IMR-90 (cell line): ENCODE results near the gene SOX5. TPM values are rescaled to one million over a fixed set of nuclear protein-coding genes. Genes with fewer than 3 reads are reported as not detected.

ENCODE experiments used
- ATAC-seq: fragments of 200-7000 bp; cut with Tn5 transposase; 2 replicates; pipeline ENCODE4 v1.9.1; 2020; ENCODE audit warnings: low read depth, mild to moderate bottlenecking, moderate library complexity
- BruUV-seq: library from RNA; stranded (reverse); fragments of 400-500 nt; replicated peaks from 2 replicates; lab custom pipeline; 2021; lab: Mats Ljungman, UMichigan
- CTCF ChIA-PET: fragments of 300-600 bp; formaldehyde crosslinking; extraction: SDS; loops from one replicate; lab custom pipeline; 2021; ENCODE audit warnings: antibody characterized with exemption; lab: Yijun Ruan, JAX
- POLR2A ChIA-PET: fragments of 300-600 bp; sonication (Branson Sonifier 250); formaldehyde crosslinking; loops from one replicate; lab custom pipeline; 2022; ENCODE audit warnings: antibody characterized with exemption; ENCODE audit not compliant: unreplicated experiment; lab: Charles Lee
- DNase-seq: peaks from one replicate; pipeline ENCODE4 v3.0.0; 2013
- H2AFZ ChIP-seq: replicated peaks from 2 replicates; pipeline ENCODE3; 2013; ENCODE audit warnings: low read length, mild to moderate bottlenecking; ENCODE audit not compliant: poor library complexity
- H2AK5ac ChIP-seq: 2 replicates; pipeline ENCODE4 v1.6.1; 2013; ENCODE audit warnings: low read depth, low read length, inconsistent platforms
- H2AK9ac ChIP-seq: replicated peaks from 2 replicates; pipeline ENCODE3; 2013; ENCODE audit warnings: mild to moderate bottlenecking, low read depth, low read length, moderate library complexity; ENCODE audit not compliant: poor library complexity
- H2BK120ac ChIP-seq: 2 replicates; pipeline ENCODE4 v1.6.1; 2013; ENCODE audit warnings: low read depth, low read length, inconsistent platforms
- H2BK15ac ChIP-seq: 3 replicates; pipeline ENCODE4 v1.6.1; 2013; ENCODE audit warnings: low read depth, low read length, inconsistent platforms
- H2BK20ac ChIP-seq: 2 replicates; pipeline ENCODE4 v1.6.1; 2013; ENCODE audit warnings: low read depth, mild to moderate bottlenecking, inconsistent platforms, low read length, moderate library complexity
- H2BK5ac ChIP-seq: 2 replicates; pipeline ENCODE4 v1.6.1; 2013; ENCODE audit warnings: mild to moderate bottlenecking, low read depth, low read length, inconsistent platforms; ENCODE audit not compliant: poor library complexity, severe bottlenecking
- H3K14ac ChIP-seq: replicated peaks from 2 replicates; pipeline ENCODE4 v1.6.1; 2013; ENCODE audit warnings: low read depth, low read length, inconsistent platforms
- H3K18ac ChIP-seq: 2 replicates; pipeline ENCODE4 v1.6.1; 2013; ENCODE audit warnings: low read depth, low read length, control low read depth
- H3K23ac ChIP-seq: 2 replicates; pipeline ENCODE4 v1.6.1; 2013; ENCODE audit warnings: low read depth, low read length, inconsistent platforms
- H3K27ac ChIP-seq: 2 replicates; pipeline ENCODE4 v1.5.1; 2013; ENCODE audit warnings: mild to moderate bottlenecking, control low read depth, low read length; ENCODE audit not compliant: insufficient read depth
- H3K27me3 ChIP-seq: 2 replicates; pipeline ENCODE4 v1.6.1; 2013; ENCODE audit warnings: low read length; ENCODE audit not compliant: control insufficient read depth, insufficient read depth
- H3K36me3 ChIP-seq: 2 replicates; pipeline ENCODE4 v1.6.1; 2013; ENCODE audit warnings: low read length, mixed read lengths; ENCODE audit not compliant: control insufficient read depth, insufficient read depth
- H3K4ac ChIP-seq: 2 replicates; pipeline ENCODE4 v1.6.1; 2013; ENCODE audit warnings: low read depth, low read length, inconsistent platforms
- H3K4me1 ChIP-seq: 2 replicates; pipeline ENCODE4 v1.6.1; 2013; ENCODE audit warnings: low read length, mixed read lengths; ENCODE audit not compliant: control insufficient read depth, insufficient read depth
- H3K4me2 ChIP-seq: 2 replicates; pipeline ENCODE4 v1.6.1; 2013; ENCODE audit warnings: low read depth, mild to moderate bottlenecking, control low read depth, low read length, moderate library complexity
- H3K4me3 ChIP-seq: 2 replicates; pipeline ENCODE4 v1.5.1; 2013; ENCODE audit warnings: low read depth, mild to moderate bottlenecking, control low read depth, low read length, moderate library complexity; ENCODE audit not compliant: insufficient read depth
- H3K56ac ChIP-seq: 2 replicates; pipeline ENCODE4 v1.6.1; 2013; ENCODE audit warnings: low read length, inconsistent platforms; ENCODE audit not compliant: insufficient read depth; ENCODE audit errors: extremely low read depth
- H3K79me1 ChIP-seq, 2 experiments: 2 replicates each; pipeline ENCODE4 v1.6.1; 2013; ENCODE audit warnings: low read length in 2 of 2, inconsistent platforms in 1 of 2, low read depth in 1 of 2
- H3K9ac ChIP-seq: 2 replicates; pipeline ENCODE4 v1.6.1; 2013; ENCODE audit warnings: low read depth, low read length, control low read depth
- H3K9me1 ChIP-seq: 2 replicates; pipeline ENCODE4 v1.6.1; 2013; ENCODE audit warnings: low read length, inconsistent platforms; ENCODE audit not compliant: insufficient read depth
- H3K9me3 ChIP-seq: 2 replicates; pipeline ENCODE4 v1.6.1; 2013; ENCODE audit warnings: low read length; ENCODE audit not compliant: control insufficient read depth, insufficient read depth
- H4K20me1 ChIP-seq: 2 replicates; pipeline ENCODE4 v1.6.1; 2013; ENCODE audit warnings: low read length, inconsistent platforms; ENCODE audit not compliant: insufficient read depth
- H4K5ac ChIP-seq: 2 replicates; pipeline ENCODE4 v1.6.1; 2013; ENCODE audit warnings: mild to moderate bottlenecking, low read depth, low read length, control low read depth
- H4K8ac ChIP-seq, 2 experiments: 2 replicates each; pipeline ENCODE4 v1.6.1; 2013; ENCODE audit warnings: low read depth in 2 of 2, low read length in 2 of 2, control low read depth in 1 of 2, inconsistent platforms in 1 of 2
- H4K91ac ChIP-seq: 2 replicates; pipeline ENCODE4 v1.6.1; 2013; ENCODE audit warnings: low read depth, low read length, inconsistent platforms; ENCODE audit not compliant: insufficient read depth
- BHLHE40 ChIP-seq: fragments of 150-350 bp; IDR thresholded peaks from 2 replicates; pipeline ENCODE4 v1.6.1; 2016; ENCODE audit warnings: mild to moderate bottlenecking, low read depth, low read length
- CEBPB ChIP-seq: IDR thresholded peaks from 2 replicates; pipeline ENCODE4 v1.6.1; 2012; ENCODE audit warnings: low read depth, low read length, improper control_type of control experiment
- CHD1 ChIP-seq: IDR thresholded peaks from 2 replicates; pipeline ENCODE4 v1.6.1; 2012; ENCODE audit warnings: low read depth, low read length, improper control_type of control experiment
- FOS ChIP-seq: fragments of 150-350 bp; IDR thresholded peaks from 2 replicates; pipeline ENCODE4 v1.6.1; 2016; ENCODE audit warnings: low read depth, low read length
- MAFK ChIP-seq: IDR thresholded peaks from 2 replicates; pipeline ENCODE4 v1.6.1; 2012; ENCODE audit warnings: low read depth, low read length, improper control_type of control experiment
- MAZ ChIP-seq: IDR thresholded peaks from 2 replicates; pipeline ENCODE4 v1.6.1; 2012; ENCODE audit warnings: low read depth, mild to moderate bottlenecking, low read length, improper control_type of control experiment, moderate library complexity, borderline replicate concordance
- MXI1 ChIP-seq: IDR thresholded peaks from 2 replicates; pipeline ENCODE4 v1.6.1; 2012; ENCODE audit warnings: low read depth, mild to moderate bottlenecking, low read length, moderate library complexity, borderline replicate concordance
- NFE2L2 ChIP-seq: fragments of 150-350 bp; IDR thresholded peaks from 2 replicates; pipeline ENCODE4 v1.6.1; 2016; ENCODE audit warnings: low read depth, mild to moderate bottlenecking, low read length
- POLR2A ChIP-seq: IDR thresholded peaks from 2 replicates; pipeline ENCODE4 v1.6.1; 2012; ENCODE audit warnings: mild to moderate bottlenecking, low read depth, low read length
- RAD21 ChIP-seq: IDR thresholded peaks from 2 replicates; pipeline ENCODE4 v1.6.1; 2012; ENCODE audit warnings: low read length, improper control_type of control experiment
- RCOR1 ChIP-seq: IDR thresholded peaks from 2 replicates; pipeline ENCODE4 v1.6.1; 2012; ENCODE audit warnings: mild to moderate bottlenecking, low read length, improper control_type of control experiment; ENCODE audit not compliant: insufficient replicate concordance
- RFX5 ChIP-seq: IDR thresholded peaks from 2 replicates; pipeline ENCODE4 v1.8.0; 2012; ENCODE audit warnings: low read depth, mild to moderate bottlenecking, low read length, moderate library complexity
- SMC3 ChIP-seq: fragments of 150-350 bp; IDR thresholded peaks from 2 replicates; pipeline ENCODE4 v1.6.1; 2016; ENCODE audit warnings: low read depth, mild to moderate bottlenecking, antibody characterized with exemption, low read length, moderate library complexity
- WGBS, 2 experiments: methylation state at CpG; one replicate each; pipeline versions ENCODE4 v1.1.5 to v1.1.7; 2013; ENCODE audit warnings: missing lambda C conversion rate in 2 of 2; ENCODE audit not compliant: insufficient read length in 1 of 2; ENCODE audit errors: extremely low coverage in 2 of 2; 5-methylcytosine and 5-hydroxymethylcytosine counted together
- dilution Hi-C: fragments of 300-500 bp; cut with HindIII; formaldehyde crosslinking; loops from one replicate; pipeline ENCODE4 v1.14.3; 2018; ENCODE audit warnings: low sequenced_read_pairs; ENCODE audit not compliant: unreplicated experiment
- in situ Hi-C: fragments of 300-500 bp; cut with MboI; formaldehyde crosslinking; loops from 3 replicates; pipeline ENCODE4 v1.14.3; 2019; ENCODE audit warnings: low sequenced_read_pairs, inconsistent platforms, mixed read lengths
- intact Hi-C: fragments of 100-400 bp; cut with micrococcal nuclease; formaldehyde crosslinking; loops from 2 replicates; pipeline ENCODE4 v1.10.0; 2022
- polyA plus RNA-seq, 3 experiments: library from polyadenylated mRNA; depleted of rRNA; stranded (reverse); fragments of >200 nt; gene quantifications; 2 replicates each; pipeline ENCODE4 v1.2.3, GENCODE V29; 2012; ENCODE audit warnings: low replicate concordance in 1 of 3
- total RNA-seq: library from RNA; depleted of rRNA; stranded (reverse); fragments of >200 nt; gene quantifications from 2 replicates; pipeline ENCODE4 v1.2.3, GENCODE V29; 2012
- TF ChIP-seq, protein P1 (sequence below): conservative IDR thresholded peaks from 2 replicates; pipeline ENCODE4 v1.5.1; 2012; ENCODE audit warnings: mild to moderate bottlenecking, low read depth, low read length, improper control_type of control experiment
- TF ChIP-seq, protein P2 (sequence below): fragments of 150-350 bp; IDR thresholded peaks from 2 replicates; pipeline ENCODE4 v1.6.1; 2016; ENCODE audit warnings: low read depth, mild to moderate bottlenecking, low read length, moderate library complexity, borderline replicate concordance
- TF ChIP-seq, protein P3 (sequence below): fragments of 150-350 bp; IDR thresholded peaks from 2 replicates; pipeline ENCODE4 v1.6.1; 2017; ENCODE audit warnings: mild to moderate bottlenecking, antibody characterized with exemption, low read length, low read depth

SOX5 gene
- total and polyA plus RNA-seq, 2 of the 4 experiments (the other 2 are of a cell fraction) = 1.1 to 13.1 TPM

DNA sequence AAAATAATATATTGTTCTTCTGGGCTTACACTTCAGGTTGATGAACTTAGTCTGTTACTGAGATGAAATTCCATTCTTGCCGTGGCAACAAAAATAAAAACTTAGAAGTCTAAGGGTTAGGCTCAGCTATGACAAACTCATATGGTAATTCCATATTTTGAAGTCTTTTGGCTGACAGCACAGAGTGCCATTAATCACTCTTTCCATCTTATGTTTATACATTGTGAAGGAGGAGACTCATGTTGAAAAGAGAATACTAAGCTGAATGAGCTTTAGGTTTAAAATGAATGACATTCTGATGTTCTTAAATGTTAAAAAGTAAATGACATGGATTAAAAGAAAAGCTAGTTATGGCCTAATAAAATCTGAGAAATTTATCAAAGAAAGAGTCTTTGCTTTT is 291.9 kb downstream of the SOX5 start:
- no peaks in the 10 kb centered on the region for H3K9me3 ChIP-seq
- H3K4me3 ChIP-seq = no peak overlapping the region
- H2BK120ac ChIP-seq = no peak overlapping the region
- H3K79me1 ChIP-seq = no peaks in the 10 kb centered on the region
- no peaks in the 10 kb centered on the region for H3K9me1 ChIP-seq
- H3K4me2 ChIP-seq = no peak overlapping the region
- BruUV-seq = no TSS peak
- H2AK9ac ChIP-seq = no peak overlapping the region
- dilution Hi-C loops = no loop called here
- no peak overlapping the region for H4K5ac ChIP-seq
- DNase-seq (no peak), ATAC-seq (no peak)
- H2BK5ac ChIP-seq = no peak overlapping the region
- no CpG with 5 or more reads among the region's 1 CpG for WGBS, 2 experiments
- no peak overlapping the region for H2AK5ac ChIP-seq
- no peak overlapping the region for H2BK15ac ChIP-seq
- H3K14ac ChIP-seq = no peak overlapping the region
- H4K8ac ChIP-seq = no peak overlapping the region
- H2AFZ ChIP-seq = no peak overlapping the region
- H3K56ac ChIP-seq = no peak overlapping the region
- H3K27me3 ChIP-seq = no peaks in the 10 kb centered on the region
- H4K91ac ChIP-seq = no peak overlapping the region
- CTCF ChIA-PET = no interaction called here
- in situ Hi-C loops = no loop called here
- H3K27ac ChIP-seq = no peak overlapping the region
- H3K36me3 ChIP-seq = no peaks in the 10 kb centered on the region
- no peak overlapping the region for H3K4ac ChIP-seq
- TF ChIP-seq MAFK = no peak
- TF ChIP-seq MAZ = no peak
- TF ChIP-seq RFX5 = no peak
- no peak for TF ChIP-seq FOS
- no peak for TF ChIP-seq RCOR1
- no peak for TF ChIP-seq CEBPB
- TF ChIP-seq SMC3 = no peak
- no peak for TF ChIP-seq POLR2A
- no peak for TF ChIP-seq RAD21
- no peak for TF ChIP-seq CHD1
- no peak for TF ChIP-seq NFE2L2
- TF ChIP-seq, protein P1, sequence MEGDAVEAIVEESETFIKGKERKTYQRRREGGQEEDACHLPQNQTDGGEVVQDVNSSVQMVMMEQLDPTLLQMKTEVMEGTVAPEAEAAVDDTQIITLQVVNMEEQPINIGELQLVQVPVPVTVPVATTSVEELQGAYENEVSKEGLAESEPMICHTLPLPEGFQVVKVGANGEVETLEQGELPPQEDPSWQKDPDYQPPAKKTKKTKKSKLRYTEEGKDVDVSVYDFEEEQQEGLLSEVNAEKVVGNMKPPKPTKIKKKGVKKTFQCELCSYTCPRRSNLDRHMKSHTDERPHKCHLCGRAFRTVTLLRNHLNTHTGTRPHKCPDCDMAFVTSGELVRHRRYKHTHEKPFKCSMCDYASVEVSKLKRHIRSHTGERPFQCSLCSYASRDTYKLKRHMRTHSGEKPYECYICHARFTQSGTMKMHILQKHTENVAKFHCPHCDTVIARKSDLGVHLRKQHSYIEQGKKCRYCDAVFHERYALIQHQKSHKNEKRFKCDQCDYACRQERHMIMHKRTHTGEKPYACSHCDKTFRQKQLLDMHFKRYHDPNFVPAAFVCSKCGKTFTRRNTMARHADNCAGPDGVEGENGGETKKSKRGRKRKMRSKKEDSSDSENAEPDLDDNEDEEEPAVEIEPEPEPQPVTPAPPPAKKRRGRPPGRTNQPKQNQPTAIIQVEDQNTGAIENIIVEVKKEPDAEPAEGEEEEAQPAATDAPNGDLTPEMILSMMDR = no peak
- no peak for TF ChIP-seq MXI1
- TF ChIP-seq BHLHE40 = no peak
- TF ChIP-seq, protein P2, sequence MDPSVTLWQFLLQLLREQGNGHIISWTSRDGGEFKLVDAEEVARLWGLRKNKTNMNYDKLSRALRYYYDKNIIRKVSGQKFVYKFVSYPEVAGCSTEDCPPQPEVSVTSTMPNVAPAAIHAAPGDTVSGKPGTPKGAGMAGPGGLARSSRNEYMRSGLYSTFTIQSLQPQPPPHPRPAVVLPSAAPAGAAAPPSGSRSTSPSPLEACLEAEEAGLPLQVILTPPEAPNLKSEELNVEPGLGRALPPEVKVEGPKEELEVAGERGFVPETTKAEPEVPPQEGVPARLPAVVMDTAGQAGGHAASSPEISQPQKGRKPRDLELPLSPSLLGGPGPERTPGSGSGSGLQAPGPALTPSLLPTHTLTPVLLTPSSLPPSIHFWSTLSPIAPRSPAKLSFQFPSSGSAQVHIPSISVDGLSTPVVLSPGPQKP = no peak
- TF ChIP-seq, protein P3, sequence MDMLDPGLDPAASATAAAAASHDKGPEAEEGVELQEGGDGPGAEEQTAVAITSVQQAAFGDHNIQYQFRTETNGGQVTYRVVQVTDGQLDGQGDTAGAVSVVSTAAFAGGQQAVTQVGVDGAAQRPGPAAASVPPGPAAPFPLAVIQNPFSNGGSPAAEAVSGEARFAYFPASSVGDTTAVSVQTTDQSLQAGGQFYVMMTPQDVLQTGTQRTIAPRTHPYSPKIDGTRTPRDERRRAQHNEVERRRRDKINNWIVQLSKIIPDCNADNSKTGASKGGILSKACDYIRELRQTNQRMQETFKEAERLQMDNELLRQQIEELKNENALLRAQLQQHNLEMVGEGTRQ = no peak
- no peak overlapping the region for H3K9ac ChIP-seq
- no peak overlapping the region for H2BK20ac ChIP-seq
- H3K18ac ChIP-seq = no peak overlapping the region
- POLR2A ChIA-PET = no interaction called here
- no peak overlapping the region for H3K23ac ChIP-seq
- H4K20me1 ChIP-seq = no peaks in the 10 kb centered on the region
- H3K4me1 ChIP-seq = no peaks in the 10 kb centered on the region
- intact Hi-C loops = no loop called here
